Activated T-cell treated with anti-CD3 and anti-CD28 coated beads for 48 hours (primary cell): ENCODE data around the gene AOAH.

Source experiments
- DNase-seq: peaks from one replicate; pipeline ENCODE4 v3.0.0-alpha.2; 2020; ENCODE audit warnings: low read depth

AOAH gene

DNA sequence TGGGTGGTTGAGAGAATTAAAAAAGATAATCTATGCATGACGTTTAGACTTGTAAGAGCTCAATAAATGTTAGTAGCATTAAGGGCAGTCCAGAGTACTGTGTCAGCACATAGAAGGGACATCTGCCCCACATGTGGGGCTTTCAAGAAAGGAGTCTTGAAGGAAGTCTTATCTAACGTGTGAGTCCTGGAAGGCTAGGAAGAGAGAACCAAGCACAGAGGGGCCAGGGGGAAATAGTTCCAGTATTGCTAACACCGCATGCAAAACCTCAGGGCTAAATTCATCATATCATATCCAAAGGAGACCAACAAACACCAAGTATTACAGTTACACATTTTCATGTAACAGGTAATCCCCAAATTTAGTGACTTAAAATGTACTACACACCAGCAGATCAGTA is 122.7 kb downstream of the AOAH start:
- DNase-seq, result no peak

DNA sequence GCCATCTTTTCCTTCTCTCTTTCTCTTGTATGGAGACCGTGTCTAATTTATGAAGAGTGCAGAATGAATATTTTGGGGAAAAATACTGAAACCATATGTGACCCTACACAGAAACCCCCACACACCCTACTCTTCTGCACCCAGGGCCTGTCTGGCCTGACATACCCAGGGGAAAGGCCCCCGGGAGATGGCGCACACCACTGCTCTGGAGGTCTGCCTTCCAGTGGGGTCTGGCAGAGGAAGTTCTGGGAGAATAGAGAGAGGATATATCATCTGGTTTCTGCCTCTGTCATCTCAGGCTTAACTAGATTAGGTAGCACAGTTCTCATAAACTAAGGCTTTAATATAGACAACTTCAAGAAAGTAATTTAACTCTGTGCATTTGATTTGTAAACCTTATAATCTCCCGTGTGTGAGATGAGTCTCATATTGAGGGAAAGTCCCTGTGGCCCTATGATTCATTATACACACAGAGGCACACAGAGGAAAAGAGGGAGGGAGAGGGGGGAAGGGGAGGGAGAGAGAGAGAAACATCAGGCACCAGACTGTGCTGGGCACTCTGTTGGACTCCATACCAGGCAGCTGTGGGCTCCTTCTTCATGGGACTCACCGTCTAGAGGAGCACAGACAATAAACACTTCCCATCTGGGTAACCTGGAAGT is 123.3 kb downstream of the AOAH start:
- no peak for DNase-seq

DNA sequence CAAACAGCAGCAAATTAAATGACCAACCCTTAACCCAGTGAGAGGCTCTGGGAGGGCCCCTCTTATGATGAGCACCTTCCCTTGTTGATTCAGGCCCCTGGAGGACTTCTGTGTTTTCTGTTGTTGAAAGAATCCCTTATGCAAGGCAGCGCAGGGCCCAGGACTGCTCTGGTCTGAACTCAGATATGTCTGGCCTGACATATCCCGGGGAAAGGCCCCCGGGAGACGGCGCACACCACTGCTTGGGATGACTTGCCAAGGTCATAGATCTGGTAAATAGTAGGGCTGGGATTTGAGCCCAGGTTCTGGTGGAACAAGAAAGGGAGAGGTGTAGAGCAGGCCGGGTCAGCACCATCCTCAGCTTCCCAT is 124.0 kb downstream of the AOAH start:
- no peak for DNase-seq

DNA sequence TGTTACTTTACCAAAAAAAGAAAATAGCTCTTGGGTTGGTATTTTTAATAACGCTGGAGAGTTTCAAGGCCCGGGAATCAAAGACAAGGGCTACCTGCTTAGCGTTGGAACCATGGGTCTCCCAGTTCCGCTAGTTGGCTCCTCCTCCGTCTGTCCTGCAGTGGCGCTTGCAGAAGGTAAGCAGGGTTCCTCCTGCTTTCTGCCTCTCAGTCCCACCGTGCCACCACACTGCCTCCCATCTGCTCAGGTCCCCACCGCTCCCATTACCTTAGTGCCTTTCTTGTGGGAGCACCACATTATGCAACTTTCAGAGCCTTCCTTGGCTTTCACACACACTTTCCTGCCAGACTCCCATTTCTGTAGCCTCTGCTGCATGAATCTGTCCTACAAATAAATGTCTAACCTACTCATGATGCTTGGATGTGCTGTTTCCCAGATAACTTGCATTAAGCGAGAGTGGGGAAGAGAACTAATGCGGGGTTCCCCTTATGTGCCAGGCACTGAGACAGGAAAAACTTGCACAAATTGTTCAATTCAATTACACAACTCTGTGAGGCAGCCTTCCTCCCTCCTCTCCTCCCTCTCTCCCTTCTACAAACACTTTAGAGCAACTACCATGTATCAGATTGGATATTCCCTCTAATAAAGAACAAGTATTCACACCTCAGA is 124.5 kb downstream of the AOAH start:
- DNase-seq, result no peak

DNA sequence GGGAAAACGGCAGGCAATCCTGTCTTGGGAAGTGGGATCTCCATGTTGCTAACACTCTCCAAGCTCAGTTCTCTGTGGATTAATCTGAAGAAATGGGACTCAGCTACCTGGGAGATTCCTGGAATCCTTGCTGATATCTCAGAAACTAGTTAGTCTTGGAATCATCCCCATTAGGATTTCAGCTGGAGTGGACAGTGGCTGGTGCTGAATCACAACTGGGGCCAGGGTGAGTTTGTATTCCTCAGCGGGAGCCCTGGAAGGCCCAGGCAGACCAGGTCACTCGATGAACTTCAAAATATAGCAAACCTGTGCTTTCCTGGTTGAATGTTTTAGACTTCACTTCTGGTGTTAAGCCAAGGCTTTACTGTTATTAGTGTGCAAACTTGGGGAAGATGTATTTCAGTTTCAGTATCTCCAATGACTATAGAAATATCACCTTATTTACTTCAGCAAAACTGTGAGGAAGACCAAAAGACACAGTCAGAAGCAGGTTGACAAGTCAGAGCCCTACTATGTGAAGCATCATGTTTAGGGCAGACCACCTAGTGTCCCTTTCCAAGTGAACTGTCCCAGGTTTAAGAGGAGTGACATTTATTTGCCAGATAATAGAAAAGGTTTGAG is 126.1 kb downstream of the AOAH start:
- no peak for DNase-seq

GRCh38 chr7:36597090-36597773 is 127.1 kb downstream of the AOAH start:
- DNase-seq, result no peak

- DNase-seq, result no peak
Measured at GRCh38 chr7:36594445-36594844, 129.8 kb downstream of the AOAH start.

DNA sequence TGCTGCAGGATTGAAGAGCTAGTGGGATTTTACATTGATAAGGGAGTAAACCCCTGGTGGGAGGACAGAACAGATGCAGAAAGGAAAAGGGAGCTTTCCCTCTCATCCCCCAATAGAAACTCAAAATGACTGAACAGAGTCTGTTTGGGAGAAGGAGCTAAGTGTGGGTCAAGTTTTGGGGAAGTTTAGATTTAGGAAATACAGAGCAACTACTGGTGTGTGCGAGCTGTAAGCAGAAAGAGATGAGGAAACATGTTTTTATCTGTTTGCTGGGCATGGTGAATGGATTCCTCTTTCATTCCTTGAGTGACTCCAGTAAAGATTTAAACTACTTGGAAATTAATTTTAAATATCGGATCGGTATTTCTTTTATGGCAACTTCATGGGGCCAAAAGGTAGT is 132.7 kb downstream of the AOAH start:
- DNase-seq, result no peak

- no peak for DNase-seq
Measured at GRCh38 chr7:36589391-36589790, 134.9 kb downstream of the AOAH start.

GRCh38 chr7:36583318-36583717 is 141.0 kb downstream of the AOAH start:
- DNase-seq, result no peak

DNA sequence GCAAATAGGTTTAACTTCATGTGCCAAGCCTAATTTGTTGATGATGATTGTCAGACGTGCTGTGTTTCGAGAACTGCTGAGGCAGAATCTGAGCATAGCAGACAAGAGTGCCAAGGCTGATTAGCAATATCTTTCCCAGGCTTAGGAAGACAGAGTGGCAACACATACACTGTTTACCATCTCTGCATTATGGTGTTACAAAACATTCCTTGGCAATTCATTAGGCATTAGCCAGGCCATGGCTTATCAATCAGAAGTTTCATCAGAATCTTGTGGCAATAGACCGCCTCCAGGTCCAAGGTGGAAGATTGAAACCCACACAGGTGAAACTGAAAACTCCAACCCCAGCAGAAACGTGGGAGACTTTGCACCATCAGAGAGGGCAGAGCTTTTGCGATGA is 148.5 kb downstream of the AOAH start:
- no peak for DNase-seq

DNA sequence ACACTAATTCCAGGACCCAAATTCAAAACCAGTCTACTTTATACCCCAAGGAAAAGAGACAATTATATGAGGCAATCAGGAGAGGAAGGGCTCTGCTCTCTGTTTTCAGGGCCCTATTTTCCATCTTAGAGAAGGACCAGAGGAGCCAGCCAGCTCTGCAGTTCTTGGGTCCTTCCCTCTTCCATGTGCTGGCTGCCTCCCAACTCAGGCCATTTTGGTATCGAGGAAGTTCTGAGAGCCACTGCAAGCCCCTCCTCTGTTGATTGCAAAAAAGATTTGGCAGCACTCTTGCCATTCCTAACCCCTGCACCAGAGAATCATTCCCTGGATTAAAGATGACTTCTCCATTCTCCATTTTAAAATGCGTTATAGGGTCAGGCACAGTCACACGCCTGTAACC is 151.2 kb downstream of the AOAH start:
- DNase-seq, result no peak

DNA sequence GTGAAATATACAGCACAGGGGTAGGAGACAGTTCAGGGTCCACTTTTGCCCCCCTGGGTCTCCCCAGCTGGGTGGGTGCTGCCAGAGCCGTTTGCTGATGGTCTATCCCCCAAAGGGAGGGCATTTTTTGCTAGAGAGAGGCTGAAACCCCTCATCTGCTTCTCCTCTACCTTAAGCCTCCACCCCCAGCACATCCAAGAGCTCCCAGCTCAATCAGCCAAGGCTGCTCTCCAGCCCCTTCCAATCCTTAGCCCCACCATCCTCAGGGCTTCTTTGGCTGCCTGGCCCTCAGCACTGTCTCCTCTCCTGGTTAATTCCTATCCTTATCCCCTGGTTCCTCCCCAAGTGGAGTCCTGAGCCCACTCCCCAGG is 153.1 kb downstream of the AOAH start:
- no peak for DNase-seq

DNA sequence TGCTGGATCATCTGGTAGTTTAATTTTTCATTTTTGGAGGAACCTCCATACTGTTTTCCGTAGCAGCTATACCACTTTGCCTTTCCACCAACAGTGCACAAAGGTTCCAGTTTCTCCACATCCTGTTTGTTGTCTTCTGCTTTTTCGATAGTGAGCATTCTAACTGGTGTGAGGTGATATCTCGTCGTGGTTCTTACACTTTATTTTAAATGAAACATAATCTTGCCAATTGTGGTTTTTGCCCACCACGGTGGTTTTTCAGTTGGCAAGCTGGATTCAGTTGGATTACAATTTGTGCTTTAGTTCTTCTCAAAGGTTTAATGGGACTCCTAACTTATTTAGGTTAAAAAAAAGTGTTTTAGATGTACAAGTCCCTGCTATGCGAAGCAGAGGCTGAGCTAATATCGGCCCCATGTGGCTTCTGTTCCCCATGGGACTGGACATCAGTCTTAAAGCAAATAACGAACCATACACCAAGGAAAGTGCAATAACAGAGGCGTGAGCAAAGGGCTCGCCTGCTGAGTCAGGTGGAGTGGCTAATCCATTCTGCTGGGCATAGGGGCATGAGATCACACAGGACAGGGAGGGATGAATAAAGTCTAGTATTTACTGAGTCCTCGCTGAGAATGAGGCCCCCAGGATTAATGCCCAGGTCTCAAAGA is 153.6 kb downstream of the AOAH start:
- DNase-seq, result no peak

DNA sequence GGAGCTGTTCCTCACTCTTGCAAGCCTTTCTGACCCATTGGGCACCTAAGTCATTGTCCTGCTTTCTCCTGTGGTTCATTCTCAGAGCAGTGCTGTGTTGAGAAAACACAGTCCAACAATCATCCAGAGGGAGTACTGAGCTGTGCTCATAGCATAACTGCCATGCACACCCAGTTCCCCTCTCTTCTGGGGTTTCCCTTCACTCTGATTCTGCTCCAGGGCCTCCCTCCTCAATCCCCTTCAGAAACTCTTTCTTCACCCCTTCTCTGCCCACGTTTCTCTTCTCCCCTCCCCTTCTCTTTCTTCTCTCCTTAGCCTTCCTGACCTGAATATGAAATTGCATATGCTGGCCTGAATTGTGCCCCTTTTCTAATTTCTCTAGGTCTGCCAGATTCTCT is 155.8 kb downstream of the AOAH start:
- DNase-seq, result no peak

GRCh38 chr7:36567699-36568451 is 156.4 kb downstream of the AOAH start:
- no peak for DNase-seq

- no peak for DNase-seq
Measured at GRCh38 chr7:36565792-36566356, 158.4 kb downstream of the AOAH start.

GRCh38 chr7:36564489-36564888 is 159.8 kb downstream of the AOAH start:
- no peak for DNase-seq

GRCh38 chr7:36563706-36564327 is 160.5 kb downstream of the AOAH start:
- no peak for DNase-seq

- DNase-seq, result no peak
Measured at GRCh38 chr7:36562121-36562520, 162.2 kb downstream of the AOAH start.

DNA sequence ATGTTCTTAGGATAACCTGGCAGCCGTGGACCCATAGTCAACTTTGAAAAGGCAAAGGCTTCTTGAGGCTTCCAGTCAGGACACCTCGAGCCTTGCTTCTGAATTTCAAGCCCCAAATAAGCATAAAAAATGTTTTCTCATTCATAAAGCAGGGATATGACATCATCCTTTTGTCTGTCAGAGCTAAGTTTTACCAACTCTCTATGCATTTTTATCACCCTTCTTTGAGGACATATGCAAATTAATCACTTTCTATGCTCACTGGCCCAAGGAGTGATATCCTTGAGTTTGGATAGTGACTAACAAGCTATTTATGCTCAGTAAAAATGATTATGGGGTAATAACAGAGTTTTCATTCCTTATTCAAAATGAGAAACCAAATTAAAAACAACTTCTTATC is 175.3 kb downstream of the AOAH start:
- DNase-seq, result no peak
